HG03097 (cell line): ENCODE data around the gene MAFG.
A peak's percentile ranks its signal among the peaks of the same experiment; 100 is the strongest.

Experiments
- ATAC-seq: cut with Tn5 transposase; IDR thresholded peaks from one replicate; pipeline ENCODE4 v1.9.1; 2021; ENCODE audit not compliant: unreplicated experiment, low FRiP score

MAFG gene

DNA sequence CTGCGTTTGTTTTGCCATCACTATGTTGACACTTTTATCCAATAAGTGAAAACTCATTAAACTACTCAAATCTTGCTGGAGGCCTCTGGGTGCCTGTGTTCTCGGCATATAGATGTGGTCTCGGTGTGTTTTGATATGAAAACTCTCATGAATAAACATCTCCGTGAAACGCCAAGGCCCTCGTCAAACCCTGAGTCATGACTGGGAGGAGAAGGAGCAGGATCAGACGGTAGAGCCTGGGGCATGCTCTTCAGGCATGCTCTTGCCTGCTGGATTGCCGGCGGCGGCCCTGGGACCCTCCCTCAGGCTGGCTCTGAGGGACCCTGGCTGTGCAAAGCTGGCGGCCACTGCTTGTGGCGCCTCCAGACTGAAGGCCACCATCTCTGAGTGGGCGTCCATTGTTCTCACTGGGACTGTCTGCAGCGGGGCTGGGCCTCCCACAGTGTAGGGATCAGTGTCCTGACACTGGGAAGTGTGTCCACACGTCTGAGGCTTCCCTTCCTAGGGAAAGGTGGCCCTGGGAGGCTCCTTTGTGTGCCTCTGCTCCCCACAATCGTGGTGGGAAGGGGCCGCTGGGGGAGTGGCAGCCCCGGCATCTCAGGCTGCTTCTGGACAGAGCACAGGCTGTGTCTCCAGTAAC lies 27.2 kb downstream of the MAFG start:
- ATAC-seq = no peak

DNA sequence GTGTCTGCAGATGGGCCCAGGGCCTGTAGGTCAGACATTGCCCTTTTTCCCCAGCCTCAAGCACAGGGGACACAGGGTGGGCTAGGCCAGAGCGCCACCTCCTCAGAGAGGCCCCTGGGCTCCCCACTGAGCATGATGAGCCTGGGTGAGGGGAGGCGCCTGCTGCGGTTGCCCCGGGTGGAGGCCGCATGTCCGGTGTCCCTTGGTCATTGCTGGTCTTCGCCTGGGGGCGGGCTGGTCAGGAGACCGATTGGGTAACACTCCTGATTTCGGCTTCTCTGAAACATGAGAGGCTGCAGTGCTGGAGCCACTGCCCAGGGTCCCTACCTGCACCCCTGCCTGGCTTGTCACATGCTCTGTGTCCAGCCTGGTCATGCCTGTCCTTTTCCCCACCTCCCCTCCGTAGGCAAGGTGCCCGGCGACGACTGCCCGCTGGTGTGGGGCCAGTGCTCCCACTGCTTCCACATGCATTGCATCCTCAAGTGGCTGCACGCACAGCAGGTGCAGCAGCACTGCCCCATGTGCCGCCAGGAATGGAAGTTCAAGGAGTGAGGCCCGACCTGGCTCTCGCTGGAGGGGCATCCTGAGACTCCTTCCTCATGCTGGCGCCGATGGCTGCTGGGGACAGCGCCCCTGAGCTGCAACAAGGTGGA lies 27.9 kb downstream of the MAFG start:
- no peak for ATAC-seq

DNA sequence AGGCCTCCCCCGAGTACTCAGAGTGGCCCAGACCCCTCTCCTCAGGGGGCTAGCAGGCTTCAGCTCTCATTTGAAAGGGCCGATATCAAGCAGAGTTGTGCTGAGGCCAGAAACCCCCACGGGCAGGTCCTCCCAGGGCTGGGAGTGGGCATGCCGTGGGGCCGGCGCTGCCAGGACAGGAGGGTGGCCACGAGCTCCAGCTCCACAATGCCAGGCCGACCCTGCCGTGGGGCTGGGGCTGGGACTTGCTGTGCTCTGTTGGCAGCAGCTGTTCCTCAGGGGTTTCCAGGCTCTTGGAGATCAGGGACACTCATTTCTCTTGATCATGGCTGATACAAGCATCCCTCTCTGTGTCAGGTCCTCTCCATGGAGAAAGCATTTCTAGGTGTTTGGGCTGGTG lies 28.6 kb downstream of the MAFG start:
- no peak for ATAC-seq

DNA sequence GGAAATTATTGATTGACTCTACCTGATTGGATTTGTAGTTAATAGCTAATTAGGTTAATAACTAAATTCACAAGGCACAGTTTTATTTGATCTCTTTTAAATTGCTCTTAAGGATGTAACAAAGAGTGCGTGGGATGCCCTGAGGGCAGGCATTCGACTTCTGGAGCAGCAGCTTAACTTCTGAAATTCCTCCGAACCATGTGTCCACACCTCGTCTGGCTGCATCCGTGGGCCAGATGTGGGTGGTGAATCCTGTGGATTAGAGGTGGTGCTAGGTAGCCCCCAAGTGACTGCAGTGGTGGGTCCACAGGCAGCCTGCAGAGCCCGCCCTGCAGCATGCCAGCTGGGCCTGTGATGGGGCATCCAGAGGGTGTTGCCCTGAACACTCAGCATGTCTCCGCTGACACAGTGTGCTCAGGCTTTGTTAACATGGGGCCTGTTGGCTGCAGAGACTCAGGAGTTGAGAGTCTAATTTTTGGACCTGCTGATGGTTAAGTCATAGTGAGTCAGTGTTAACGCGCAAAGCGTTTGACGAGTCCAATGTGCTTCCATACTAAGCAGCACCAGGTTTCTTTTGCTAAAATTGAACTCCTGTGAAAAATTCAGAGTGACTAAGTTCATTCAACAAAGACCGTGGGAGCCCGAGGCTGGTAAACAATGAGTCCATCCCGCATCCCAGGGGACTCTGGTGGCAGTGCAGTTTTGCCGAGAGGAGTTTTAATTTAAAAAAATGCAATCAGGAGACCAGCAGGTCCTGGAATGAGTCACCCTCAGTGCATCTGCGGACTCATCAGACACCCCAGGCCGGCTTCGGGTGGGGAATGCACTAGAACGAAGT lies 29.3 kb downstream of the MAFG start:
- no peak for ATAC-seq

DNA sequence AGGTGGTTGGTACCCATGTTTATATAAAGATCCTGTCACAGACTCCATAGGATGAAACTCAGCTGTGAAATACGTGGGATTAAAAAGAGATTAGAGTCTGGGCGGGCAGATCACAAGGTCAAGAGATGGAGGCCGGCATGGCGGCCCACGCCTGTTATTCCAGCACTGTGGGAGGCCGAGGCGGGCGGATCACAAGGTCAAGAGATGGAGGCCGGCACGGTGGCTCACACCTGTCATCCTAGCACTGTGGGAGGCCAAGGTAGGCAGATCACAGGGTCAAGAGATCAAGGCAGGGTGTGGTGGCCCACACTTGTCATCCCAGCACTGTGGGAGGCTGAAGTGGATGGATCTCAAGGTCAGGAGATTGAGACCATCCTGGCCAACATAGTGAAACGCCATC lies 32.1 kb downstream of the MAFG start:
- no peak for ATAC-seq

DNA sequence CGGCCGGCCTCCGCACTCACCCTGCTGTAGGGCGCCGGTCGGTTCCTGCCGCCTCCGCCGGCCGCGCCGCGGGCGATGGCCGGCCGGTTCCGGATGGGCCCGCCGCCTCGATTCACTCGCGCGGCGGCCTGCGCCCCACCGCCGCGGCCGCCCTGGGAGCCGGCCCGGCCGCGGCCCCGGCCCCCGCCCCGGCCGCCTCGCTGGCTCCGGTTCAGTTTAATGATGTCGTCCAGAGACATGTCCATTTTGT lies 36.3 kb downstream of the MAFG start:
- no peak for ATAC-seq

DNA sequence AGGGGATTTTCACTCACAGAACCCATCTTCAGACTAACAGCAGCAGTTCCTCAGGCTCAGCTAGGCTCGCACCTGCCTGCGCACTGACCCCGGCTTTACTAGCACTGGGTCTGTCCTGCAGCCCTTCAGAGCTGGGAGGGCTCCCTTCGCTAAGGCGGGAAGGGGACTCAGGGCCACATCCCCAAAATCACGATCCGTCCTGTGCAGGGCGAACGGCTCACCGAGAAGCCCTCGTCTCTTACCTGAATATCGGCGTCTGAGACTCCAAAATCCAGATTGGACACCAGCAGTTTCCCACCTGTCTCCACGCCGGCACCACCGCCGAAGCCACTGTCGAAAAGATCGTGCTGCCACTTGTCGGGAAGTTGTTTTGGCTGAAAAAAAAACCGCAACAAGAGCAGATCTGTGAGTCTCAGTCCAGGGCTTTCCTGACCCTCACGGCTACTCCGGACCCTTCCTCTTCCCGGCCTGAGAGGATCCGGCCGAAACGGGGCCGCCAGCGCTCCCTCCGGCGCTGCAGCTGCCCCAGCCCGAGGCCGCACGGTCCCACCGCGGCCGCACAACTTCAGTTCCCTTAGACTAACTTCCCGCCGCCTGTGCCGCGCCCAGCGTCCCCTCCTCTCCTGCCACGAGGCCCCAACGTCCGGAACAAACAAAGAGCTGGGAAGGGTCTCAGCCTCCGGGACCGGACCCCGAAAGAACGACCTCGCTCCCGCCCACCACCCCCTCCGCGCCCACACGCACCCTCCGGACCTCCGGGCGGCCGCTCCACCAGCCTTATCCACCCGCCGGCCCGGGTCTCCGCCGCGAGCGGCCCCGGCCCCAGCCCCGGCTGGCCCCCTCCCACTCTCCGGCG lies 36.9 kb downstream of the MAFG start:
- peak; percentile 28 for ATAC-seq

DNA sequence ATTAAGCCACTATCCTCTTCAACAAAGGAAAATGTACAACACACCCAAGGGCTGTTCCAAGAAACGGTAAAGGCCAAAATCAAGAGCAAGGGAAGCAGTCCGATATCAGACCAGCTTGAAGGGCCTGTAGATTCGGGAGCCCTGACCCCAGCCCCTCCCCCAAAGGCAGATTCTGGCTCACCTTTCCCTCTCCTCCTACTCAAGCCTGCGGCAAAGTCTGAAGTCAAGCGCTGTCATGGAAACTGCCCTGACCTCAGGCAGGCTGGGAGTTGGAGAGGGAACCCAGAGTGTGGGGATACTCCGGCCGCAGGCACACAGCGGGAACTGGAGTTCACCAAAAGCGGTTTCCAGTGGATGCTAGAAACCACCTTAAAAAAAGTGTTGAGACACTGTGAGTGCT lies 37.9 kb downstream of the MAFG start:
- ATAC-seq = no peak

DNA sequence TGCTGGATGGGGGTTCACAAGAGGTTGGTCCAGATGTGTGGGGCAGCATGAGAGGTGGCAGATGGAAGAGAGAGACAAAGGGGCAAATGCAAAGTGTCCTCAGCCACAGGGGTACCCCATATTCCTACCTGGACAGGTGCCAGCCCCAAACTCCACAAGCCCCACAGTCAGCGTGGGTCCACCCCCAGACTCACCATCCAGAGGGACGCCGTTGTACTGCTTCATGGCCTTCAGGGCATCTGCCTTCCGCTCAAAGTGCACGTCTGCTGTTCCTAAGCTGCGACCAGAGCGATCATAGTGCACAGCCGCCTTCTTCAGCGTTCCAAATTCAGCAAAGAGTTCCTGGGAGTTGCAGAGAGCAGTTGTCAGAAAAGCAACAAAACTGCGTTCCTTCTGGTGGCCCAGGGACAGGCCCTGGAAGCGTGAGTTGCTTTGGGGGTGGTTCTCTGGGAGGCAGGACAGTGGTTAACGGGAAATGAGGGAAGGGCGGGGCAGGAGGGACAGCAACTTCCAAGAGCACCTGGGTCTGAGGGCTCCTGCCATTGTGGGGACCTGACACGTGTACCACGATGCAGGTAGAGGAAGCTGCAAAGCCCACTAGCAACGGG lies 38.4 kb downstream of the MAFG start:
- no peak for ATAC-seq

DNA sequence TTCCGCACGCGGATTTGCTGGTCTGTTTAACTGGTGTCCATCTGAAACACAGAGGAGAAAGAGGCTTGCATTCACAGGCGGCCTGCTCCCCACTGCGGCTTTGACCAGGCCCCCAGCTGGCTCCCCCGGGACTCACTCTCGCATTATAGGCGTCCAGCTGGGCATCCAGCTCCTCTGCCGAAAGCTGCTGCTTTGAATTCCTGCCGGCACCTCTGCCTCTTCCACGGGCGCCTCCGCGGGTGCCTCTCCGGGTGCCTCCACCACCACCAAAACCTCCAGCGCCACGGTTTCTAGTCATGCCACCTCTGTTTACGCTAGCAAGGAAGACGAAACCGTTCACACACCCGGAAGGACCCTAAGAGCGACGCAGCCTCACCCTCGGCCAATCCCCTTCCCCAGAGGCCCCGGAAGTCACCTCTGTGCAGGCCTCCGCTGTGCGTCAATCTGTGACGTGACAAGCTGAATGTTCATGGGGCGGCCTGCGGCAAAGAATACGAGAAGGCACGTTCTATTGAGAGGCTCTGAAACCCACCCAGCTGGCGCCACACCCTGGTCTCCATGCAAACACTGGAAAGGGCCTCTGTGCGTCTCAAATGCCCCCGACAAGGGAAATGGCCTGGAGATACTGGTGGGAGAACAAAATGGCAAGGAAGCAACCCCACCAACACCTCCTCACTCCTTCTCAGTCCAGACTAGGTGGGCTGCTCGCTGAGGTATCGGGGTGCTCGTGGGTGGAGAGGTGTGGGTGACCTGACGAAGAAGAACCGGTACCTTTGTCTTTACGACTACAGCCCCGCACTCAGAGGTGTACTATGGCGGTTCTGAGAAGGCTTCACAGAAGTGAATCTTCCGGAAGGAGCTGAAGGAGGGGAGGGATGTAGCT lies 39.2 kb downstream of the MAFG start:
- ATAC-seq = no peak

DNA sequence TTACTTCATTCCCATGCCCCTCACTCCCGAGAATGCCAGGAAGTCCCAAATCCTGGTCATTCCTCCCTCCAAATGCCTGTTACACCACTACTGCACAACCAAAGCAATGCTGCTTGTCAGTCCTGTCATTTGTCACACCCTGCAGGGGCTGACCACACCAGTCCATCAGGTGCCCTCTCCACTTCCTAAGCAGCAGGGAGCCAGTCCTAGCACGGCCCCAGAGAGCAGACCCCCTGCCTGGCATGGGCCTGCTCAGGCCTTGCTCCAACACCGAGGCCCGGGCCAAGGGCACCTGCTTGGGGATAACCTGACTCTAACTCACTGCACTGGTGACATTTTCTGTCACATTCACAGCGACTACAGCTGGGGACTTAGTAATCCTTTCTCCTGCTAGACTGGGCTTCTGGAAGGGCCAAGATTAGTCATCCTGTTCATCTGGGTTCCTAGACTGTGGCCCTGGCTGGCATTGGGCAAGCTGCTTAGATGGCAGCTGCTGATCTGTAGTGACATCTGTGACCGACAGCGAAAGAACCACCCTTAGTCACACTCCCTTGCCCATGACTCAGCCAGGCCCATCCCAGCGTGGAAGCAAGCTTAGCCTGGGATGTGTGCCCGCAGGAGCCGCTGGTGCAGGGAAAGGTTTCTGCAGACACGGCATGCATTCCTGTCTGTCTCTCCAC lies 41.5 kb downstream of the MAFG start:
- ATAC-seq = no peak

DNA sequence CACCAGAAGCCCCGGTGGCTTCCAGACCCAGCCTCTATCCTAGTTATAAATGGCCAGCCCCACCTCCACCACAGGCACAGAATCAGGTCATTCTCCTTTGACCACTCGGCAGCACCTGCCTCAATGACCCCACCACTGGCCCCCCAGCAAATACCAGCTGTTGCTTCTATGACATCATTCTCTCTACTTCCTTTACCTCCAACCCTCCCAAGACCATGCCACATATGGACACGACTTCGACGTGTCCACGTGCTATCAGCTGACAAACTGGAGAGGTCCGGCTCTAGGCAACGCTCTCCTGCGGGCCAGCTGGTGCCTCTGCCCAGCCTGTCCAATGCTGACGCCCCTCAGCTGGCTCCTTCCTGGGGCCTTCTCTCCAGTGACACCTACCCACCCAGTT lies 42.1 kb downstream of the MAFG start:
- no peak for ATAC-seq

DNA sequence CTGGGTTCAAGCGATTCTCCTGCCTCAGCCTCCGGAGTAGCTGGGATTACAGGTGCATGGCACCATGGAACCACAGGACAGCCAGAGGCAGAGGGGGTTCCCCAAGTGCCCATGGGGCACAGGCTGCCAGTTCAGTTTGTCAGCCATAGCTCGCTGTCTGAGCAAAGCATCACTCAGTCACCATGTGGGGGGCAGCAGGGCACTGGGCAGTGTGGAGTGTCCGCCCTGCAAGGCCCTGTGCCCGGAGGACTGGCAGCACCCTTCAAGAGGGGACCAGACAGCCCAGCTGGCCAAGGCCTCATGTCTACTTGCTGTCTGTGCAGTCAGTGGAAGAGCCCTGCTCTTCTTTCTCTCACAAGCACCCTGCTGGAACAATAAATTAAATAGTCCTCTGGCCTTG lies 42.6 kb downstream of the MAFG start:
- ATAC-seq = no peak

DNA sequence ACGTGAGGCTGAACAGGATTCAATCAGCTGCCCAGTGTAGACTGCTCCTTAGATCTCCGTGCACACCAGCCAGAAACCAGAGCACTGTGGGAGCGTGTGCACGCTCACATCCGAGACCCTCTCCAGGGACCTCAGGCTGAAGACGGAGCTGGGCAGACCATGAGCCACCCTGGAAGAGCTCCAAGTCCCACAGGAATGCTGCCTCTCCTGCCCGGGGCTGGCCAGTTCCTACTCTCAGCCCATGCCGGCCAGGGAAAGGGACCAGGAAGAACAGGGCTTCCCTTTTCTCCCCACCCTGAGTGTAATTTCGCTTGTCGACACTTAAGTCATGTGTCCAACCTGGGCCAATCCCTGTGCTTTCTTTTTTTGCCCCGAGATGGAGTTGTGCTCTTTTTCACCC lies 43.0 kb downstream of the MAFG start:
- no peak for ATAC-seq

DNA sequence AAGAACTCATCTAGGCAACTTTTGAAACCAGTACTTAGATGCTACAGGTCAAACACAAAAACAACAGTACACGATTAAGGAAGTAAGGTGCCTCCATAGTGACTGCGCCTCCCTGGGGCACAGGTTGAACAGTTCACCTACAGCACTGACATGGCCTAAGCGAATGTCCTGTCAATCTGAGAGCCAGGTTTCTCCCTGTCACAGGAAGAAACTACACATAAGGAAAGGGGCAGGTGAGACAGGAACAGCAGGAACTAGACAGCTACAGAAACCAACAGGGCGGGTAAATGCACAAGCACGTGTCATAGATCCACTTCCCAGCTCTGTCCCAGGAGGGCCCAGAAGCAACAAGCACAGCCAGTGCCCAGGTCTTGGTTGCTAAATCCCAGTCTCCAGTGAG lies 48.4 kb downstream of the MAFG start:
- no peak for ATAC-seq

DNA sequence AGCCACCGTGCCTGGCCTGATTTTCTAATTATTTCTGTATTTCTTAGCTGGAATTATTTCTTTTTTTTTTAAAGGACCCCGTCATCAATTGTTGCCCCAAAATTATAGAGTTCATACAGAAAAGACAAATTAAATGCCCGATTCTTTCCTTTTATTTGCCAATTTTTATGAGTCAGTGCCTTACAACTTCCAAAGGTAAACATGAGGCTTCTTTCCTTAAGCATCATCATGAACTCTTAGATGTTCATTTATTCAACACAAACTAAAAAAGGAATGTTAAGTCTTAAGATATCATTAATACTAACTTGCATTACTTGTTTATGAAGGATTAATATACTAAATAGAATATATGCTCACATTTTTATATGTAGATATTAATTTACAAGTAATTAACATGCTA lies 49.2 kb downstream of the MAFG start:
- no peak for ATAC-seq

DNA sequence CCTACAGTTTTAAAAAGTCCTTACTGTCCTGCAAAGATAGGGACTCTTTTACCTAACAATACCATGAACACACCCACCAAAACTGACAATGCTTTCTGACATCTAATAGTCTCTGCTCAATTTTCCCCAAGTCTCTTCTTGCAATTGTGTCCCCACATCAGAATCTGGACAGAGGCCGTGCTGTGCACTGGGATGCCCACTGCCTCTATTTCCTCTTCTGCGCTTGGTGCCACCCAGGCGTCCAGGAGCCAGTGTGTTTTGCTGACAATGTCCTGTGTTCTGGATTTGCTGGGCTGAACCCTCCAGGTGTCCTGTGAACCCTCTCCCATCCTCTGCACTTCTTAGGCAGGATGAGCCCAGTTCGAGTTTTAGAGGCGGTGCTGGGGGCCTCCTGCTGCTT lies 50.0 kb downstream of the MAFG start:
- no peak for ATAC-seq

DNA sequence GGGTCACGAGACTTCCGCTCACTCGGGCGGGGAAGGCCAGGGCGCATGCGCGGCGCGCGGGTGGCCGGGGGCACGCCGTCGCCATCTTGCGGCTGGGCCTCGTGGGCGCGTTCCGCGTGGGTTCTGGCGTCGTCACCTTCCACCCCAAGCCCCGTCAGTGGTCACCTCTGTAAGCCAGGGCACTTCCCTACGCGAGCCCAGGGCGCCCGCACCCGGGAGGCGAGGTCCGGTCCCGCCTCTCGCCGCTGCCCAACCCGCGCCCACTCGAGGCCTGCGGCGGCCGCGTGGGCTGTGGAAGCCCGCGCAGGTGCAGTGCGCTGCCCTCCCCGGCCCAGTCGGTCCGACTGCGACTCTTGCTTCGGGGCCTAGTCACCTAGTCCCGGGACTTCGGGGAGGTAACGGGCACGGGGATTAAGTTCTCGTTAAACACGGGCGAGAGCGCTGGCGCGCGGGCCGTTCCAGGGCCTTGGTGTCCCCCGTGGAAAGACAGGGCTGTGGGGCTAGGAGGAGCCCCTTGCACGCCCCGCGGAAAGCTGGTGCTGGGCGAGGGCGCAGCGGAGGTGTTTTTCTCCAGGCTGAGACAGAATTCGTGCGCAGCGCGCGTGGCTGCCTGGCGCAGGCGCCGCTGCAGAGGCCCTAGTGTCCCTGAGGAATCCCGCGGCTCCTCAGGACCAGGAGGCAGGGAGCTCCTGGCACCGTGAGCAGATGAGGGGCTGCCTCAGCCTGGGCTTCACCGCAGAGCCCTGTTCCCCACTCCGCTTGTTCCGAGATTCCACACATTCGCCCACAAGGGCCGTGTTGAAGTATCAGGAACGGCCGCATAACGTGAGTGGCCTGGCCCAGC lies 55.9 kb downstream of the MAFG start:
- peak; percentile 41 for ATAC-seq
